Measurements from ENCODE around the gene STX16. TPM values are rescaled to one million over a fixed set of nuclear protein-coding genes. Genes with fewer than 3 reads are reported as not detected.

The STX16 gene
- total RNA-seq, 1 experiment from 2014 or later, result 41.9 TPM

DNA sequence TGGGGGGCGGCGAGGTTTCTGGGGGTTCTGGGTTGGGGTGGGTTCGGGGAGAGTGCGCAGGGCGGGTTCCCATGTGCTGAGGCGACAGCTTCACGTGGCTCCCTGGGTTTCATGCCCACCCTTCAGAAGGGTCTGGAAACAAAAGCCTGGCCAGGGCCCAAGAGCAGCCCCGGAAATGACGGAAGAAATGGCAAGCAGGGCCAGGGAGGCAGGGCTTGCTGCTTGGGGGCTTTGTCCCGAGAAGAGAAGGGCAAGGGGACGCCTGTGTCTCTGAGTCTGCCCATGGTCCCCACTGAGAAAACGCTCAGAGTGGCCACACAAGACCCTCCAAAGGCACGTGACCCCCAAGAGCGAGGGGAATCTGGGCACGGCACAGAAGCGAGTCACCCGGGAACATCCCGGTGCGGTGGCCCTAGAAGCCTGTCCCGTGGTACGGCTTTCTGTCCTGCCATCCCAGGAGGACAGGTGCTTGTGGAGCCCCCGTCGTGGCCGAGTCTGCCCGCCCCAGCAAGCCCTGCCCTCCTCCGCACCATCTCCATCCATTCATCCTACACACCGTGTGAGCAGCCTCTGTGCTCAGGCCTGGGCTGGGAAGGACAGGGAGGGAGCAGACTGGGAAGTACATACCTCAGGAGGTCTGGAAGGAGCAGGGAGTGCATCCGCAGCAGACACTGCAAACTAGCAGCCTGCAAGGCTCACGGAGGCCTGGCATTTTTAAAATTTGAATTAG is 50.5 kb downstream of the STX16 start:
- in situ Hi-C loops (cut with HindIII; ENCODE audit: low pct_unique_long_range_greater_than_20kb, low sequenced_read_pairs) (no loop called here), intact Hi-C loops (cut with micrococcal nuclease; ENCODE audit: unreplicated experiment) (no loop called here)
- Histone ChIP-seq H3K4me3 (ENCODE audit: low read depth in 2 of 2, low read length in 2 of 2) (no peak overlapping the region), H3K27ac (ENCODE audit: low read length) (no peak overlapping the region), H3K36me3 (ENCODE audit: control insufficient read depth, insufficient read depth, low read length) (0 out of 2 replicates have a peak, but pooled peaks cover 2% of the 10 kb centered on the region), H3K27me3 (ENCODE audit: control insufficient read depth, insufficient read depth, low read length) (no peaks in the 10 kb centered on the region), H3K9me3 (ENCODE audit: control insufficient read depth, insufficient read depth, low read depth, low read length) (no peaks in the 10 kb centered on the region), H3K4me1 (ENCODE audit: control insufficient read depth, insufficient read depth, low read length) (no peaks in the 10 kb centered on the region)
- no TSS peak for BruUV-seq (replicated peaks)
- ATAC-seq, result no peak
- POLR2A ChIA-PET, result no interaction called here
- no peak for DNase-seq (ENCODE audit: low read depth, low spot score)
- TF ChIP-seq, protein P1, sequence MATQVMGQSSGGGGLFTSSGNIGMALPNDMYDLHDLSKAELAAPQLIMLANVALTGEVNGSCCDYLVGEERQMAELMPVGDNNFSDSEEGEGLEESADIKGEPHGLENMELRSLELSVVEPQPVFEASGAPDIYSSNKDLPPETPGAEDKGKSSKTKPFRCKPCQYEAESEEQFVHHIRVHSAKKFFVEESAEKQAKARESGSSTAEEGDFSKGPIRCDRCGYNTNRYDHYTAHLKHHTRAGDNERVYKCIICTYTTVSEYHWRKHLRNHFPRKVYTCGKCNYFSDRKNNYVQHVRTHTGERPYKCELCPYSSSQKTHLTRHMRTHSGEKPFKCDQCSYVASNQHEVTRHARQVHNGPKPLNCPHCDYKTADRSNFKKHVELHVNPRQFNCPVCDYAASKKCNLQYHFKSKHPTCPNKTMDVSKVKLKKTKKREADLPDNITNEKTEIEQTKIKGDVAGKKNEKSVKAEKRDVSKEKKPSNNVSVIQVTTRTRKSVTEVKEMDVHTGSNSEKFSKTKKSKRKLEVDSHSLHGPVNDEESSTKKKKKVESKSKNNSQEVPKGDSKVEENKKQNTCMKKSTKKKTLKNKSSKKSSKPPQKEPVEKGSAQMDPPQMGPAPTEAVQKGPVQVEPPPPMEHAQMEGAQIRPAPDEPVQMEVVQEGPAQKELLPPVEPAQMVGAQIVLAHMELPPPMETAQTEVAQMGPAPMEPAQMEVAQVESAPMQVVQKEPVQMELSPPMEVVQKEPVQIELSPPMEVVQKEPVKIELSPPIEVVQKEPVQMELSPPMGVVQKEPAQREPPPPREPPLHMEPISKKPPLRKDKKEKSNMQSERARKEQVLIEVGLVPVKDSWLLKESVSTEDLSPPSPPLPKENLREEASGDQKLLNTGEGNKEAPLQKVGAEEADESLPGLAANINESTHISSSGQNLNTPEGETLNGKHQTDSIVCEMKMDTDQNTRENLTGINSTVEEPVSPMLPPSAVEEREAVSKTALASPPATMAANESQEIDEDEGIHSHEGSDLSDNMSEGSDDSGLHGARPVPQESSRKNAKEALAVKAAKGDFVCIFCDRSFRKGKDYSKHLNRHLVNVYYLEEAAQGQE (IDR thresholded peaks at IDR 0.05; ENCODE audit: insufficient read depth in 1 of 2, low read depth in 2 of 2, low read length in 1 of 2), result no peak
- TF ChIP-seq POLR2AphosphoS5 (IDR thresholded peaks at IDR 0.05; ENCODE audit: low read depth, low read length) (no peak), SIN3A (IDR thresholded peaks at IDR 0.05; ENCODE audit: borderline replicate concordance, insufficient read depth, low read depth, low read length) (no peak), TCF7L2 (IDR thresholded peaks at IDR 0.05; ENCODE audit: low read depth, low read length) (no peak)
- TF ChIP-seq, protein P2, sequence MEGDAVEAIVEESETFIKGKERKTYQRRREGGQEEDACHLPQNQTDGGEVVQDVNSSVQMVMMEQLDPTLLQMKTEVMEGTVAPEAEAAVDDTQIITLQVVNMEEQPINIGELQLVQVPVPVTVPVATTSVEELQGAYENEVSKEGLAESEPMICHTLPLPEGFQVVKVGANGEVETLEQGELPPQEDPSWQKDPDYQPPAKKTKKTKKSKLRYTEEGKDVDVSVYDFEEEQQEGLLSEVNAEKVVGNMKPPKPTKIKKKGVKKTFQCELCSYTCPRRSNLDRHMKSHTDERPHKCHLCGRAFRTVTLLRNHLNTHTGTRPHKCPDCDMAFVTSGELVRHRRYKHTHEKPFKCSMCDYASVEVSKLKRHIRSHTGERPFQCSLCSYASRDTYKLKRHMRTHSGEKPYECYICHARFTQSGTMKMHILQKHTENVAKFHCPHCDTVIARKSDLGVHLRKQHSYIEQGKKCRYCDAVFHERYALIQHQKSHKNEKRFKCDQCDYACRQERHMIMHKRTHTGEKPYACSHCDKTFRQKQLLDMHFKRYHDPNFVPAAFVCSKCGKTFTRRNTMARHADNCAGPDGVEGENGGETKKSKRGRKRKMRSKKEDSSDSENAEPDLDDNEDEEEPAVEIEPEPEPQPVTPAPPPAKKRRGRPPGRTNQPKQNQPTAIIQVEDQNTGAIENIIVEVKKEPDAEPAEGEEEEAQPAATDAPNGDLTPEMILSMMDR (IDR thresholded peaks at IDR 0.05), result no peak
- CTCF ChIA-PET, result no interaction called here

DNA sequence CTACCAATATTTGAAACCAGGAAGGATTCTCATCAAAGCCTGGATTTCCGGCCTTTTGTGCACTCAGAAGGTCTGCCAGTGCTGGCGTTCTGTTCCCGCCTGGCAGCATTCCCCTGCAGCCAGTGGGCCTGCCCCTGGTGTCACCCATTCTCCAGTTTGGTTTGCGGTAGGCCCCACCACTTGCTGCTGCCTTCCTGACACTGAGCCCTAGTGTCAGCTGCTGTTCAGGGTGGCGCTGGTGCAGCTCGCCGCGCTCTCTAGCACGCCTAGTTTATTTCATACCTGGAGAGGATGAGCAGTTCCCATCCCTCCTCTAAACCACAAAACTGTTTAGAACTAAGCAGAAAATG is 51.1 kb downstream of the STX16 start:
- TF ChIP-seq, protein P2 (IDR thresholded peaks at IDR 0.05), result no peak
- no peak for TF ChIP-seq POLR2AphosphoS5 (IDR thresholded peaks at IDR 0.05; ENCODE audit: low read depth, low read length)
- TF ChIP-seq TCF7L2 (IDR thresholded peaks at IDR 0.05; ENCODE audit: low read depth, low read length), result no peak
- TF ChIP-seq, protein P1 (IDR thresholded peaks at IDR 0.05; ENCODE audit: insufficient read depth in 1 of 2, low read depth in 2 of 2, low read length in 1 of 2), result no peak
- TF ChIP-seq SIN3A (IDR thresholded peaks at IDR 0.05; ENCODE audit: borderline replicate concordance, insufficient read depth, low read depth, low read length), result no peak
- no TSS peak for BruUV-seq (replicated peaks)
- H3K36me3 ChIP-seq (ENCODE audit: control insufficient read depth, insufficient read depth, low read length), result 0 out of 2 replicates have a peak, but pooled peaks cover 2% of the 10 kb centered on the region
- ChIA-PET CTCF (no interaction called here), POLR2A (no interaction called here)
- no peak for DNase-seq (ENCODE audit: low read depth, low spot score)
- in situ Hi-C loops (cut with HindIII; ENCODE audit: low pct_unique_long_range_greater_than_20kb, low sequenced_read_pairs), result no loop called here
- no peaks in the 10 kb centered on the region for H3K27me3 ChIP-seq (ENCODE audit: control insufficient read depth, insufficient read depth, low read length)
- H3K27ac ChIP-seq (ENCODE audit: low read length), result no peak overlapping the region
- no peaks in the 10 kb centered on the region for H3K4me1 ChIP-seq (ENCODE audit: control insufficient read depth, insufficient read depth, low read length)
- H3K4me3 ChIP-seq (ENCODE audit: low read depth in 2 of 2, low read length in 2 of 2), result no peak overlapping the region
- intact Hi-C loops (cut with micrococcal nuclease; ENCODE audit: unreplicated experiment), result no loop called here
- no peaks in the 10 kb centered on the region for H3K9me3 ChIP-seq (ENCODE audit: control insufficient read depth, insufficient read depth, low read depth, low read length)
- no peak for ATAC-seq
